Neutrophil (primary cell): ENCODE measurements around the gene SCFD2.

ENCODE experiments used
- H3K27ac ChIP-seq: fragments of 200-600 bp; sonication (generic); 2 replicates; pipeline ENCODE4 v1.5.1; 2016; ENCODE audit warnings: mild to moderate bottlenecking, moderate library complexity
- H3K27me3 ChIP-seq: fragments of 200-600 bp; sonication (generic); 2 replicates; pipeline ENCODE4 v1.6.0; 2016; ENCODE audit warnings: mild to moderate bottlenecking
- H3K36me3 ChIP-seq: fragments of 200-600 bp; sonication (generic); 2 replicates; pipeline ENCODE4 v1.5.1; 2017
- H3K4me1 ChIP-seq, 2 experiments: fragments of 200-600 bp in 1 of 2; sonication (generic) in 1 of 2; 1 replicate in 1 of 2; 2 replicates in 1 of 2; pipeline versions ENCODE4 v1.5.1 to v1.6.1; 2013 to 2016; ENCODE audit warnings: low read depth in 1 of 2, low read length in 1 of 2, mild to moderate bottlenecking in 1 of 2, moderate library complexity in 1 of 2; ENCODE audit not compliant: control insufficient read depth in 1 of 2, insufficient read depth in 1 of 2
- H3K4me3 ChIP-seq, 2 experiments: fragments of 200-600 bp in 1 of 2; sonication (generic) in 1 of 2; 1 replicate in 1 of 2; 2 replicates in 1 of 2; pipeline ENCODE4 v1.5.1; 2013 to 2016; ENCODE audit warnings: low read depth in 1 of 2, low read length in 1 of 2, mild to moderate bottlenecking in 1 of 2, moderate library complexity in 1 of 2
- H3K9me3 ChIP-seq: fragments of 200-600 bp; sonication (generic); 2 replicates; pipeline ENCODE4 v1.5.1; 2016
- TF ChIP-seq, protein P1 (sequence below): fragments of 200-600 bp; sonication (generic); IDR thresholded peaks from 2 replicates; pipeline ENCODE4 v1.5.1; 2016; ENCODE audit warnings: antibody characterized with exemption

The SCFD2 gene

DNA sequence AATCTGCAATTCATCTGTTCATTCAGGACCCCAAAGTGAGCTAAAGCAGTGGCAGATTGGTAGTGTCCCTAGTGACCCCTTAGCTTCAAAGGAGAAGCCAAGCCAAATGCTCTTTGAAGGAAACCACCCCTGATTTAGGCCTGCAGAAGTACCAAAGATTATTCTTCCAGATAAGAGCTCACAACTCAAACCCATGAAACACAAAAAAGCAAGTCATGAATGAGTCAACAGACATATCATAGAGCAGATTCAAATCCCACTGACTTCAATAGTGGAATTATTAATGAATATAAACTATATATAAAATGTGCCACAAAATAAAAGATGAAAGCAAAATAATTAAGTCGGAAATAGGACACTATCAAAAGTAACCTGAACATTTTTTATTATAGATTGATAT lies 197.6 kb downstream of the SCFD2 start:
- TF ChIP-seq, protein P1, sequence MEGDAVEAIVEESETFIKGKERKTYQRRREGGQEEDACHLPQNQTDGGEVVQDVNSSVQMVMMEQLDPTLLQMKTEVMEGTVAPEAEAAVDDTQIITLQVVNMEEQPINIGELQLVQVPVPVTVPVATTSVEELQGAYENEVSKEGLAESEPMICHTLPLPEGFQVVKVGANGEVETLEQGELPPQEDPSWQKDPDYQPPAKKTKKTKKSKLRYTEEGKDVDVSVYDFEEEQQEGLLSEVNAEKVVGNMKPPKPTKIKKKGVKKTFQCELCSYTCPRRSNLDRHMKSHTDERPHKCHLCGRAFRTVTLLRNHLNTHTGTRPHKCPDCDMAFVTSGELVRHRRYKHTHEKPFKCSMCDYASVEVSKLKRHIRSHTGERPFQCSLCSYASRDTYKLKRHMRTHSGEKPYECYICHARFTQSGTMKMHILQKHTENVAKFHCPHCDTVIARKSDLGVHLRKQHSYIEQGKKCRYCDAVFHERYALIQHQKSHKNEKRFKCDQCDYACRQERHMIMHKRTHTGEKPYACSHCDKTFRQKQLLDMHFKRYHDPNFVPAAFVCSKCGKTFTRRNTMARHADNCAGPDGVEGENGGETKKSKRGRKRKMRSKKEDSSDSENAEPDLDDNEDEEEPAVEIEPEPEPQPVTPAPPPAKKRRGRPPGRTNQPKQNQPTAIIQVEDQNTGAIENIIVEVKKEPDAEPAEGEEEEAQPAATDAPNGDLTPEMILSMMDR: no peak
- H3K4me1 ChIP-seq: no peaks in the 10 kb centered on the region

DNA sequence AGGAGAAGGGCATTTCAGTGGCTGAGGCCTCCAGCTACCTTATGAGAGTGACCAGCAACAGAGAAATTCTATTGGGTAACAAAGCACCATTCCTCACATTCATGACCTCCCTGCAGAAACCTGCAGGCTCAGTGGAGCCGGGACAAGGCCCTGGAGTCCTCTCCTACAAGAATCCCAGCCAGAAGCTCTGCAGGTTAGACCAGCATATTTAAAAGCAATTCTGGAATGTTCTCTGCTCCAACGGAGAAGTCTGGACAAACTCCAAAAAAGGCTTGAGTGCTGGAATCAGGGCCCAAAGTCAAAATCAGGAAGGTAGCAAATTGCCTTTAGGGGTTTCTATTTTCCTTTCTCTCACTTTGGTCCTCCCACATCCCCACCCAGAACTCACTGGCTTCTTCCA lies 202.9 kb downstream of the SCFD2 start:
- Histone ChIP-seq H3K27ac (no peak overlapping the region), H3K4me3 (no peak overlapping the region), H3K36me3 (no peaks in the 10 kb centered on the region), H3K4me1 (no peaks in the 10 kb centered on the region), H3K9me3 (no peaks in the 10 kb centered on the region), H3K27me3 (no peaks in the 10 kb centered on the region)
- TF ChIP-seq, protein P1: no peak

More for the DNA sequence above, 197.6 kb downstream of the SCFD2 start:
- H3K27me3 ChIP-seq: no peaks in the 10 kb centered on the region
- no peaks in the 10 kb centered on the region for H3K36me3 ChIP-seq
- no peak overlapping the region for H3K4me3 ChIP-seq
- no peak overlapping the region for H3K27ac ChIP-seq
- H3K9me3 ChIP-seq: no peaks in the 10 kb centered on the region

DNA sequence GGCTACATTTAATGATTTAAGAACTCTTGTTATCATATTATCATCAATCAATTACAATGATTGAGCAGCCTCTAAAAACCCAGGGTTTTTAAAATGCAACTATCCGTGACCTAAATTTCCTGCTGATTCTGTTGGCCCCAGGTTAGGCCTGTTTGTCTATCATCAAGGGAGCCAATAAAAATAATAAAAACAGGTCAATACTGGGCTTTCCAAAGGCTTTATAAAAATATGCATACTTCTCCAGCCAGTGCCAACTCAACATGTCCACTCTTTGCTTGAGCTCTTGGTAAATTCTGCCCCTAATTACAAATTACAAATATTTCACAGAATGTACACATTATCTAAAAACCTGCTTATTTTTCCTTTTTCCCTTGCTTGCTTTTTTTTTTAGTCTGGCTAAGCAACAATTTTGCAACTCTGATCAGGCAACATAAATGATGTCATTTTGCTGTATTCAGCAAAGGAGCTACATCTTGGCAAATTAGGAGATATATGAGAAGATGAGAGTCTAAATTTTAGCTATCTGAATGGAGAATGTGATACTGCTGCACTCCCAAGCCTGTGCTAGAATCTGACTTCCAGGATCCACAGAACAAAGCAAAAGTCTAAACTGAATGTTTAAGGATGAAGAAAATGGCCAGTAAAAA lies 204.0 kb downstream of the SCFD2 start:
- H3K4me1 ChIP-seq: no peaks in the 10 kb centered on the region
- no peak overlapping the region for H3K27ac ChIP-seq
- no peaks in the 10 kb centered on the region for H3K36me3 ChIP-seq
- no peaks in the 10 kb centered on the region for H3K27me3 ChIP-seq
- no peaks in the 10 kb centered on the region for H3K9me3 ChIP-seq
- TF ChIP-seq, protein P1: no peak
- no peak overlapping the region for H3K4me3 ChIP-seq

DNA sequence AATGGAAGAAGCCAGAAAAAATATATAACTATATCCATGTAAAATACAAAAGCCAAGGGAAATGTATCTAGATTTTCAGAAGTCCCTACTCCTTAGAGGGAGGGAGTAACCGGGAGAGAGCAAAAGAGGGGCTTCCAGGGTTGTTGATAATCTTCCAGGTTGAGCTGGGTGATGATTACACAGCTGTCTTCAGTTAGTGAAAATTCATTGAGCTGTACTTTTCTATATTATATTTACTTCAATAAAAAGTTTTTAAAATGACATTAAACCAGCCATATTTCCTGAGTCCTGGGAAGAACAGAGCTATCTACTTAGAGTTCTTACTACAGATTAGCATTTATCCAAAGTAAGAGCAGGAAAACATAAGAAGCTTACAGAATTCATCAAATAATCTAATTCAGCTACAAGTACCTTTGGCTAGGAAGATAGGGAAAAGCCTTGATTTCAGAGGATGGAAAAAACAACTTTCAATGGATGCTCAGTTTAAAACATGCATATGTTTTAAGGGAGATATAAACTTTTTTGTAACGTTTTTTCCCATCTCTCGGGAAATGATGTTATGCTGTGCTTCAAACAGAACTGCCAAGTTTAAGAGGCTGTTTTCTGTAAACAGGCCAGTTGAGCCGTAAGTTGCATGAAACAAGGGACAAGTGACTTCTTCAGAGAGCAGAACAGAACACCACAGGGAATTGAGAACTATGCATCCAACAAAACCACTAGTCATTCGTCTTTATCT lies 204.6 kb downstream of the SCFD2 start:
- TF ChIP-seq, protein P1: no peak
- Histone ChIP-seq H3K4me3 (no peak overlapping the region), H3K27ac (no peak overlapping the region), H3K36me3 (no peaks in the 10 kb centered on the region), H3K4me1 (no peaks in the 10 kb centered on the region), H3K27me3 (no peaks in the 10 kb centered on the region), H3K9me3 (no peaks in the 10 kb centered on the region)

DNA sequence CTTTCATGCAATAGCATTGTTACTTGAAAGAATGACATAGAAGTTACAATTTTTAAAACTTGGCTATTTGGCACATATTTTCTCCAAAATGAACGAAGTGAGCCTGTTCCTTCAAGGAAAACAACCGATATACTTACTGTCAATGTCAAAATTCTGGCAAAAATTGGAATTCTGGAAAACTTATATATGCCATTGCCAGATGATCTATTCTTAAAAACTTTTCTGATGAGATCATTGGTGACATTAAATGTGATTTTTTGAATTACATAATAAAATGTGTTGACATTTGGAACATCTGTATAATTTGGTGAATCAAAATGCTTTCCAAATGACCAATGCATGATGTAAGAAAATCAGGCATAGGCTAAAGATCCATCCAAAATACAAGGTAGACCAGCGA lies 209.0 kb downstream of the SCFD2 start:
- no peak overlapping the region for H3K27ac ChIP-seq
- TF ChIP-seq, protein P1: no peak
- H3K4me3 ChIP-seq: no peak overlapping the region

More for the DNA sequence above, 209.0 kb downstream of the SCFD2 start:
- H3K9me3 ChIP-seq: no peaks in the 10 kb centered on the region
- H3K36me3 ChIP-seq: no peaks in the 10 kb centered on the region
- no peaks in the 10 kb centered on the region for H3K27me3 ChIP-seq
- H3K4me1 ChIP-seq: no peaks in the 10 kb centered on the region
